Caco-2 (cell line): ENCODE measurements around the gene BUB1. TPM values are rescaled to one million over a fixed set of nuclear protein-coding genes. Genes with fewer than 3 reads are reported as not detected.

Experiments used
- BruUV-seq: library from RNA; stranded (reverse); fragments of 400-500 nt; replicated peaks from 2 replicates; lab custom pipeline; 2021; lab: Mats Ljungman, UMichigan
- CTCF ChIA-PET: fragments of 300-600 bp; sonication (Branson Sonifier 250); formaldehyde crosslinking; loops from one replicate; lab custom pipeline; 2022; ENCODE audit warnings: antibody characterized with exemption; lab: Charles Lee
- POLR2A ChIA-PET: fragments of 300-600 bp; sonication (Branson Sonifier 250); formaldehyde crosslinking; loops from one replicate; lab custom pipeline; 2022; ENCODE audit warnings: antibody characterized with exemption; lab: Charles Lee
- DNase-seq, 2 experiments: peaks; one replicate each; pipeline versions ENCODE4 v3.0.0 to v3.0.0-alpha.2; 2020 to 2022
- H3K27me3 ChIP-seq: replicated peaks from 2 replicates; pipeline ENCODE4 v1.6.0; 2011; ENCODE audit warnings: low read length; ENCODE audit not compliant: control insufficient read depth, insufficient read depth
- H3K36me3 ChIP-seq: 2 replicates; pipeline ENCODE4 v1.5.1; 2011; ENCODE audit warnings: low read length; ENCODE audit not compliant: control insufficient read depth, insufficient read depth
- H3K4me1 ChIP-seq: fragments of 250-450 bp; sonication (Bioruptor Pico); 2 replicates; pipeline ENCODE4 v1.5.1; 2020; ENCODE audit warnings: mild to moderate bottlenecking
- H3K4me3 ChIP-seq: 2 replicates; pipeline ENCODE4 v1.5.1; 2011; ENCODE audit warnings: low read depth, mild to moderate bottlenecking, control low read depth, low read length
- H3K9me3 ChIP-seq: fragments of 250-450 bp; sonication (Bioruptor Pico); 2 replicates; pipeline ENCODE4 v1.5.1; 2020; ENCODE audit warnings: mild to moderate bottlenecking, moderate library complexity
- H3K27ac Mint-ChIP-seq: one replicate; pipeline ENCODE4 v1.8.0; 2022; ENCODE audit warnings: mixed read lengths; ENCODE audit not compliant: unreplicated experiment
- H3K27me3 Mint-ChIP-seq: one replicate; pipeline ENCODE4 v1.8.0; 2022; ENCODE audit warnings: mixed read lengths; ENCODE audit not compliant: insufficient read depth, unreplicated experiment
- H3K36me3 Mint-ChIP-seq: one replicate; pipeline ENCODE4 v1.8.0; 2022; ENCODE audit warnings: mild to moderate bottlenecking, mixed read lengths; ENCODE audit not compliant: insufficient read depth, unreplicated experiment
- H3K4me1 Mint-ChIP-seq: one replicate; pipeline ENCODE4 v1.8.0; 2022; ENCODE audit warnings: low read depth, mixed read lengths; ENCODE audit not compliant: unreplicated experiment
- H3K4me3 Mint-ChIP-seq: one replicate; pipeline ENCODE4 v1.8.0; 2022; ENCODE audit warnings: mild to moderate bottlenecking, moderate library complexity, mixed read lengths; ENCODE audit not compliant: unreplicated experiment
- H3K9me3 Mint-ChIP-seq: one replicate; pipeline ENCODE4 v1.8.0; 2022; ENCODE audit warnings: mixed read lengths; ENCODE audit not compliant: unreplicated experiment
- CTCF ChIP-seq, 2 experiments: fragments of 200-600 bp in 1 of 2; IDR thresholded peaks; 1 replicate in 1 of 2; 2 replicates in 1 of 2; pipeline versions ENCODE4 v1.5.1 to v1.8.0; 2011 to 2022; ENCODE audit warnings: antibody characterized with exemption in 1 of 2, control low read depth in 1 of 2, inconsistent platforms in 1 of 2, low read depth in 1 of 2, low read length in 1 of 2, mild to moderate bottlenecking in 1 of 2, moderate library complexity in 1 of 2; ENCODE audit not compliant: insufficient read depth in 1 of 2, severe bottlenecking in 1 of 2, unreplicated experiment in 1 of 2
- intact Hi-C: fragments of 100-400 bp; cut with micrococcal nuclease; formaldehyde crosslinking; loops from one replicate; pipeline ENCODE4 v1.10.0; 2022; ENCODE audit not compliant: unreplicated experiment
- total RNA-seq: library from RNA; stranded (reverse); gene quantifications from 2 replicates; pipeline ENCODE4 v1.2.3, GENCODE V29; 2022

The BUB1 gene
- total RNA-seq, 1 experiment from 2014 or later = 60.7 TPM

GRCh38 chr2:110679865-110680264 lies 2.0 kb upstream of the BUB1 start:
- H3K36me3 Mint-ChIP-seq = peaks cover 18% of the 10 kb centered on the region
- POLR2A ChIA-PET = interaction anchor here (0.6 kb wide), 2 partner anchors 16 to 28 kb away, joined by 4 read pairs; no protein-coding TSS in a partner anchor
- intact Hi-C loops = loop anchor here (5.0 kb wide), 1 partner anchor 52 kb away; the partner anchor contains the start of gene ACOXL

GRCh38 chr2:110679337-110679707 lies 1.5 kb upstream of the BUB1 start:
- Histone ChIP-seq H3K27me3 (no peaks in the 10 kb centered on the region), H3K36me3 (no peaks in the 10 kb centered on the region), H3K4me1 (no peaks in the 10 kb centered on the region), H3K4me3 (no peak overlapping the region), H3K9me3 (no peaks in the 10 kb centered on the region)
- intact Hi-C loops = loop anchor here (5.0 kb wide), 1 partner anchor 53 kb away; the partner anchor contains the start of gene ACOXL
- H3K36me3 Mint-ChIP-seq = peaks cover 23% of the 10 kb centered on the region
- no peak overlapping the region for H3K27ac Mint-ChIP-seq
- no peaks in the 10 kb centered on the region for H3K9me3 Mint-ChIP-seq
- H3K4me1 Mint-ChIP-seq = peaks cover 15% of the 10 kb centered on the region
- no peak for TF ChIP-seq CTCF (IDR thresholded peaks at IDR 0.05; ENCODE audit: insufficient read depth in 1 of 2, low read depth in 1 of 2, low read length in 1 of 2, severe bottlenecking in 1 of 2, unreplicated experiment in 1 of 2)
- DNase-seq = no peak
- ChIA-PET CTCF (interaction anchor here (3.3 kb wide), 1 partner anchor 76 kb away, joined by 10 read pairs; no protein-coding TSS in a partner anchor), POLR2A (interaction anchor here (0.6 kb wide), 1 partner anchor 27 kb away, joined by 4 read pairs; no protein-coding TSS in a partner anchor)
- no TSS peak for BruUV-seq
- no peaks in the 10 kb centered on the region for H3K27me3 Mint-ChIP-seq
- peak overlapping the region; percentile 100 for H3K4me3 Mint-ChIP-seq

More at GRCh38 chr2:110679865-110680264, 2.0 kb upstream of the BUB1 start:
- Mint-ChIP-seq H3K4me1 (peaks cover 13% of the 10 kb centered on the region), H3K4me3 (peak overlapping the region; percentile 100), H3K9me3 (no peaks in the 10 kb centered on the region), H3K27ac (no peak overlapping the region), H3K27me3 (peaks cover 2% of the 10 kb centered on the region)
- H3K4me1 ChIP-seq = no peaks in the 10 kb centered on the region
- no peaks in the 10 kb centered on the region for H3K36me3 ChIP-seq
- CTCF ChIA-PET = interaction anchor here (3.3 kb wide), 1 partner anchor 75 kb away, joined by 10 read pairs; no protein-coding TSS in a partner anchor
- H3K27me3 ChIP-seq = no peaks in the 10 kb centered on the region
- no peaks in the 10 kb centered on the region for H3K9me3 ChIP-seq
- no peak overlapping the region for H3K4me3 ChIP-seq
- DNase-seq = no peak
- no TSS peak for BruUV-seq
- TF ChIP-seq CTCF (IDR thresholded peaks at IDR 0.05; ENCODE audit: insufficient read depth in 1 of 2, low read depth in 1 of 2, low read length in 1 of 2, severe bottlenecking in 1 of 2, unreplicated experiment in 1 of 2) = no peak

GRCh38 chr2:110678457-110679336 lies 834 bp upstream of the BUB1 start:
- H3K36me3 ChIP-seq = no peaks in the 10 kb centered on the region
- H3K4me1 ChIP-seq = no peaks in the 10 kb centered on the region
- no peak for TF ChIP-seq CTCF (IDR thresholded peaks at IDR 0.05; ENCODE audit: insufficient read depth in 1 of 2, low read depth in 1 of 2, low read length in 1 of 2, severe bottlenecking in 1 of 2, unreplicated experiment in 1 of 2)
- intact Hi-C loops = loop anchor here (1.0 to 5.0 kb wide), 2 partner anchors 54 to 77 kb away; partner anchors contain the start of gene ACOXL
- Mint-ChIP-seq H3K4me3 (peak overlapping the region; percentile 100), H3K9me3 (no peaks in the 10 kb centered on the region), H3K27ac (peak overlapping the region; percentile 99), H3K4me1 (peaks cover 15% of the 10 kb centered on the region), H3K36me3 (peaks cover 25% of the 10 kb centered on the region), H3K27me3 (no peaks in the 10 kb centered on the region)
- POLR2A ChIA-PET = interaction anchor here (0.5 to 1.4 kb wide), 7 partner anchors 8 to 520 kb away, joined by 3 to 9 read pairs (median 4); no protein-coding TSS in a partner anchor
- H3K27me3 ChIP-seq = no peaks in the 10 kb centered on the region
- TSS peak; percentile 99 for BruUV-seq
- peak in 1 of 2 experiments; percentile 24 for DNase-seq
- peak overlapping the region; percentile 70 for H3K4me3 ChIP-seq
- H3K9me3 ChIP-seq = no peaks in the 10 kb centered on the region
- CTCF ChIA-PET = interaction anchor here (0.8 to 3.3 kb wide), 2 partner anchors 76 to 134 kb away, joined by 3 to 10 read pairs; no protein-coding TSS in a partner anchor
